GM11168 (cell line): Measurements from ENCODE around the gene MRPL41.
"Not testable (repeated sequence)": the region's sequence is repeated elsewhere in the genome, so short reads cannot be mapped to it uniquely, and the experiment has no call there.

ENCODE experiments used
- in situ Hi-C: fragments of 300-500 bp; cut with MboI; formaldehyde crosslinking; loops from one replicate; pipeline ENCODE4 v1.12.0; 2022; ENCODE audit warnings: low sequenced_read_pairs; ENCODE audit not compliant: unreplicated experiment

Gene MRPL41

DNA sequence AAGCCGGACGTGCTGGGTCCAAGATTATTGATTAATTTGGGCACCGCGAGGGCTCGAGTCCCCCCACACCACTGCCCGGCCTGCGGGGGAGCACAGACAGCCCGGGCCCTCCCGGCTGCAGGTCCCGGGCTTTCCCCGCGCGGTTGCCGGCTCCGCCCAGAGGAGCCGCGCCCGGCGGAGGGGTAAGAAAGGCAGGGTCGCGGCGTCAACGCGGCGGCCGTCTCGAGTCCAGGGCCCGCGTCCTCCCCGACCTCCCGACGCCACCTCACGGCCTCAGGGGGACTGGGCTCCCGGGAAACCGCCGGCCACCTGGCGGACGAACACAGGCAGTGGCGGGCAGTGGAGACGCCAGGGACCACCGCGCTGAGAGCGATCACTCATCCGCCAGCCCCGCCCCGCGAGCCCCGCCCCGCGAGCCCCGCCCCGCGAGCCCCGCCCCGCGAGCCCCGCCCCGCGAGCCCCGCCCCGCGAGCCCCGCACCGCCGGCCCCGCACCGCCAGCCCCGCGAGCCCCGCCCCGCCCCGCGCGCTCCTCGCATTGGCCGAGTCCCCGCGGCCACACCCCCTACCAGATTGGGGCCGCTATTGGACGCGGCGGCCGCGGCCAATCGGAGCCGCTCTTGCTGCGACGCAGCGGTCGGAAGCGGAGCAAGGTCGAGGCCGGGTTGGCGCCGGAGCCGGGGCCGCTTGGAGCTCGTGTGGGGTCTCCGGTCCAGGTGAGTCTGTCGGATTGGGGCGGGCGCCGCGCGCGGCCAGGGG is at the start of gene MRPL41:
MRPL41 (plus strand) TSS at position 616 of the 758 bp plus-strand sequence. CDS start 203 bp downstream, outside the sequence.
- in situ Hi-C loops = no loop called here

DNA sequence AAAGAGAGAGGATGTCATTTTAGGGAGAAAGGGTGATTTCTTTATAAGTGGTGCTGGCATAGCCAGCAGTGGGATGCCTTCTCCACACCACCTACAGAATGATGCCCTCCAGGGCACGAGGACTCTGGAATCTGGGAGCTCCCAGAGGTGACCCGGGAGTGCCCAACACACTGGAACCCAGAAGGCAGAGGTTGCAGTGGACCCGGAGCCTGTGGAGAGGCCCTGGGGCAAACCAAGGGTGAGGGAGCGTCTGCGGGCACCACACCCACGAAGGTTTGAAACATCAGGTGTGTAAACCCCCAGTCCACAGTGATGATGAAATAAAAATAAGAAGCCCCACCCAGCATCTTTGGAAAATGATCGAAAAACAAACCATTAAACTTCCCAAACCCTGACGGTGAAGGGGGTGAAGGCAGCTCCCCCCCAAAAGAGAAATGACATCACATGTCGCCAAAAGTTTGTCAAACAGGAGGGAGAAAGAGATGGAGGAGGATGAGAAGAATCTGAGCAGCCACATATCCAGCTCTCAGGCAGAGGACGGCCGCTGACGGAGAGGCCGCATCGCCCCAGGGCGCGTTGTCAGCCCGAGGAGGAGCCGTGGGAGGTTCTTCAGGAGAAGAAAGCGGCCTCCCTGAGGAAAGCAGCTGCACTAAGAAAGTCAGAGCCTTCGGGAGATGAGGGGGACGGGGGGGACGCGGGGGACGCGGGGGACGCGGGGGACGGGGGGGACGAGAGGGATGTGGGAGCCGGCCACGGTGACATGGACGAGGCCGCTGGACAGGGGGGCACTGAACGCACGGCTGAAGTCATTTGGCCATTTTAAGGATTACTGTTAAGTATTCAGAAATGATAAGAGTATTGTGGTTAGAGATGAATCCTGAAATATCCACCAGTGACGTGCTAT is 49.4 kb upstream of the MRPL41 start:
- in situ Hi-C loops = no loop called here

DNA sequence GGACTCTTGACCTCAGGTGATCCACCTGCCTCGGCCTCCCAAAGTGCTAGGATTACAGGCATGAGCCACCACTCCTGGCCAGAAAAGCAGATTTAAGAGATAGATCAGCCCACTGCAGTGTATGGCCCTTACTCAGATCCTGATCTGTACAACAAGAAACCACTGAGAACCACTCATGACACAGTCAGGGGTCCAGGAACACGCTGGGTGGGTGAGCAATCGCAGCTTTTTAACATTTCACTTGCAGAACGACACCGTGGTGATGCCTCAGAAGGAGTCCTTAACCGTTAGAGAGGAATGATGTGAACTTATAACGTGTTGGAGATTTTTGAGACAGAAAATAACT is 47.3 kb upstream of the MRPL41 start:
- in situ Hi-C loops = no loop called here

DNA sequence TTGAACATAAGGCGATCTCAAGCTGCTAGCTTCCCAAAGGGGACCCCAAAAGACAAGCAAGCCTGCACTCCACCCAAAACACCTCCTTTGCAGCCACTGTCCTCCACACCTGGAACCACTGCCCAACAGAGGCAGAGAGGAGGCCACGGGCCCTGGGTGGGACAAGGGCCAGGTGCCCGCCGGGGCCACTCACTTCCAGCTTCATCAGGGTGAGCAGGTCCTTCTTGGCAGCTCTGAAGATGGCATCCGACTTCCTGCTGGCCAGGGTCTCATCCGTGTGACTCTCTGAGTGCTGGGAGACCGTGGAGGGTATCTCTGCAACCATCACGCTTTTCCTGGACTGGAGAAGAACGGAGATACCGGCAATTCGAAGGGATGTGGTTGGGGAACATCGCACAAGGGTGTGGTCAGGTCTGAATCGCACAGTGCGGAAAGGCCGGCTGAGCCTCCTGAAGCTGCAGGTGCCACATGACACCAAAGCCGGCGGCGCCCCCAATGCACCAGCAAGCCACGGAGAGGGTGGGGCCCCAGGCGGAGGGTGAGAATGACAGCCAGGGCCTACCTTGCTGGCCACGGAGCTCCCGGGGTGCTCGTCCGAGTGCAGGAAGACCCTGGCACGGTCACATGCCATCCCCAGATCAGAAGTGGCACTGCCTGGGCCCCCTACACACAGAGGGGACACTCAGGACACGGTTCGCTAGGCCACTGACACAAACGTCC is 46.1 kb upstream of the MRPL41 start:
- in situ Hi-C loops = no loop called here

DNA sequence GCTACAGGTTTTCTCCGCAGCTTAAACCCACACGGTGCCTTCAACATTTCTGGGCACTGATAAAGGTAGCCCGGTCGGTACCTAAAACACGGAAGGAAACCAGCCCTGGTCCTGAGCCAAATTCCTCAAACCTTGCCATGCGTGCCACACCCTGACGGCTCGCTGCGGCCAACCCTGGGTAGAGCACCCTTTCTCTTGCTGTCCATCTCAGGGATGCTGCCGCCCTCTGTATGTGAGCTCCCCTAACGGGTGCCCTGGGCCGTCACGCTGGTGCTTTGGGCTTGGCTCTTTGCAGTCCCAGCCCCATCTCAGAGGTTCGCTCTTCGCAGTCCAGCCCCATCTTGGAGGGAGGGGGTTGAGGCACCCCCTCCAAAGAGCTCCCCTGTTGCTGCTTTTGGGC is 45.4 kb upstream of the MRPL41 start:
- in situ Hi-C loops = no loop called here

DNA sequence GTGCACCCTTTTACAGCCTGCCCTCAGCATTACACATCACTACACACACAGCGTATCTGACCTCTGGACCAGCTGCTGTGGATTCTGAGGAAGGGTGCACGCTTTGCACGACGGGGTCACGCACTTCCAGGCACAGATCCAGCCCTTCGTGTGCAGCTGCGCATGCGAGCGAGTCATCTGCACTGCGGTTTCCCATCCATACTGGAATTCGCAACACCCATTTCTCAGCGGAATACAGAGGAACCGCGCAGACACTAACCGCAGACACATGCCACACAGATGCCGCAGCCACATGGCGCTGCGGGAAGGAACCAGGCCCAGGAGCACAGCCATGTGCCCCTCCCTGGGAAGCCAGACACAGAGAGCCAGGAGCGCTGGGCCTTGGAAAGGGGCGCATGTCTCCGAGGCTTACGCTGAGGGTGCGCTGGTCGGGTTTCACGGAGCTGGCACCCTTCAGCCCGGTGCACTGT is 44.9 kb upstream of the MRPL41 start:
- in situ Hi-C loops = no loop called here

DNA sequence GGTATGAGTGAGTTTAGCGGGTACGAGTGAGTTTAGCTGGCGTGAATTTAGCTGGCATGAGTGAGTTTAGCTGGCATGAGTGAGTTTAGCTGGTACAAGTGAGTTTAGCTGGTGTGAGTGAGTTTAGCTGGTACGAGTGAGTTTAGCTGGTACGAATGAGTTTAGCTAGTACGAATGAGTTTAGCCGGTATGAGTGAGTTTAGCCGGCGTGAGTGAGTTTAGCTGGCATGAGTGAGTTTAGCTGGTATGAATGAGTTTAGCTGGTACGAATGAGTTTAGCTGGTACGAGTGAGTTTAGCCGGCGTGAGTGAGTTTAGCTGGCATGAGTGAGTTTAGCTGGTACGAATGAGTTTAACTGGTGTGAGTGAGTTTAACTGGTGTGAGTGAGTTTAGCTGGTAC is 42.5 kb upstream of the MRPL41 start:
- in situ Hi-C loops = no loop called here

DNA sequence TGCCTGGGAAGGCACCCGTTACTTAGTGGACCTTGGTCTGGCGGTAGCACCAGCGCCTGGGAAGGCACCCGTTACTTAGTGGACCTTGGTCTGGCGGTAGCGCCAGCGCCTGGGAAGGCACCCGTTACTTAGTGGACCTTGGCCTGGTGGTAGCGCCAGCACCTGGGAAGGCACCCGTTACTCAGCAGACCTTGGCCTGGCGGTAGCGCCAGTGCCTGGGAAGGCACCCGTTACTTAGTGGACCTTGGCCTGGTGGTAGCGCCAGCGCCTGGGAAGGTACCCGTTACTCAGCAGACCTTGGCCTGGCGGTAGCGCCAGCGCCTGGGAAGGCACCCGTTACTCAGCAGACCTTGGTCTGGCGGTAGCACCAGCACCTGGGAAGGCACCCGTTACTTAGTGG is 40.6 kb upstream of the MRPL41 start:
- in situ Hi-C loops = not testable (repeated sequence)

DNA sequence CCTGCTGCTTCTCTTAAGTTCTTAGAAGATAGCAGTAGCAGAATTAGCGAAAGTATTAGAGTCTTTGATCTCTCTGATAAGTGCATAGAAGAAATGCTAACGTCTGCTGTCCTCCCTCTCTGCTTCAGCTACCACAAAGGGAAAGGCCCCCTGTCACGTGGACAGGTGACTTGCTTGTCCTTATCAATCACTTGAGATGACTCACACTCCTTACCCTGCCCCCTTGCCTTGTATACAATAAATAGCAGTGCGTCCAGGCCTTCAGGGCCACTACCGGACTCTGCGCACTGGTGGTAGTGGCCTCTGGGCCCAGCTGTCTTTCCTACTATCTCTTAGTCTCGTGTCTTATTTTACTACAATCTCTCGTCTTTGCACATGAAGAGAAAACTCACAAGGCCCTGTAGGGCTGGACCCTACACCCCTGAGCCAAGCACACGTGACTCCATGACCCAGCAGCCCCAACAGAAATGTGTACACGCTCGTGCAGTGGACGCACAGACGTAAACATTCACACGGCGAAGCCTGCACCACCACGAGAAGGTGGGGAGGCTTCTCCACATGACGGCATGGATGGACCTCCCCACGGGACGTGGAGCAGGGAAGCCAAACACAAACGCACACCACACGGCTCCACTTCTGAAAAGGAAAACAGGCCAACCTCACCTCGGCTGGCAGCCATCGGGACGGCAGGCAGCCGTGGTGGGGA is 39.8 kb upstream of the MRPL41 start:
- in situ Hi-C loops = no loop called here

DNA sequence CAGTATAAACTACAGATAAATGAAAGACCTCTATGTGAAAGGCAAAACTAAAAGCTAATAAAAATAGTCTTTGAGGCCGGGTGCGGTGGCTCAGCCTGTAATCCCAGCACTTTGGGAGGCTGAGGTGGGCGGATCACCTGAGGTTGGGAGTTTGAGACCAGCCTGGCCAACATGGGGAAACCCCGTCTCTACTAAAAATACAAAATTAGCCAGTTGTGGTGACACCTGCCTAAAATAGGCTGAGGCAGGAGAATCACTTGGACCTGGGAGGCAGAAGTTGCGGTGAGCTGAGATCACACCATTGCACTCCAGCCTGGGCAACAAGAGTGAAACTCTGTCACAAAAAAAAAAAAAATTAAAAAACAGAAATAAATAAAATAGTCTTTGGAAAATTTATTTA is 38.5 kb upstream of the MRPL41 start:
- in situ Hi-C loops = not testable (repeated sequence)

DNA sequence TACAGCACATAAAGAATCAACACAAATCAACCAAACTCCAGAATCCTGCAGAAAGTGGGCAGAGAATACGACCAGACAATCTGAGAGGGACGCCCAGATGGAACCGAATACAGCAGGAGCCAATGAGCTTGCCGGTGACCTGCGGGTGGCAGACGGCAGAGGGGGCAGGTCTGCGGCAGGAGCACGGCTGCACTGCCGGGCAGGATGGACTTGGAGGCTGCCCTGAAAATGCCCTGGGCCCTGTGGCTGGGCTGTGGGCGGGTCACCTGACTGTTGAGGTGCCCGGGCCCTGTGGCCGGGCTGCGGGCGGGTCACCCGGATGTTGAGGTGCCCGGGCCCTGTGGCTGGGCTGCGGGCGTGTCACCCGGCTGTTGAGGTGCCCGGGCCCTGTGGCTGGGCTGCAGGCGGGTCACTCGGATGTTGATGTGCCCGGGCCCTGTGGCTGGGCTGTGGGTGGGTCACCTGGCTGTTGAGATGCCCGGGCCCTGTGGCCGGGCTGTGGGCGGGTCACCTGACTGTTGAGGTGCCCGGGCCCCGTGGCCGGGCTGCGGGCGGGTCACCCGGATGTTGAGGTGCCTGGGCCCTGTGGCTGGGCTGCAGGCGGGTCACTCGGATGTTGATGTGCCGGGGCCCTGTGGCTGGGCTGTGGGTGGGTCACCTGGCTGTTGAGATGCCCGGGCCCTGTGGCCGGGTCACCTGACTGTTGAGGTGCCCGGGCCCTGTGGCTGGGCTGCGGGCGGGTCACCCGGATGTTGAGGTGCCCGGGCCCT is 37.7 kb upstream of the MRPL41 start:
- in situ Hi-C loops = not testable (repeated sequence)

DNA sequence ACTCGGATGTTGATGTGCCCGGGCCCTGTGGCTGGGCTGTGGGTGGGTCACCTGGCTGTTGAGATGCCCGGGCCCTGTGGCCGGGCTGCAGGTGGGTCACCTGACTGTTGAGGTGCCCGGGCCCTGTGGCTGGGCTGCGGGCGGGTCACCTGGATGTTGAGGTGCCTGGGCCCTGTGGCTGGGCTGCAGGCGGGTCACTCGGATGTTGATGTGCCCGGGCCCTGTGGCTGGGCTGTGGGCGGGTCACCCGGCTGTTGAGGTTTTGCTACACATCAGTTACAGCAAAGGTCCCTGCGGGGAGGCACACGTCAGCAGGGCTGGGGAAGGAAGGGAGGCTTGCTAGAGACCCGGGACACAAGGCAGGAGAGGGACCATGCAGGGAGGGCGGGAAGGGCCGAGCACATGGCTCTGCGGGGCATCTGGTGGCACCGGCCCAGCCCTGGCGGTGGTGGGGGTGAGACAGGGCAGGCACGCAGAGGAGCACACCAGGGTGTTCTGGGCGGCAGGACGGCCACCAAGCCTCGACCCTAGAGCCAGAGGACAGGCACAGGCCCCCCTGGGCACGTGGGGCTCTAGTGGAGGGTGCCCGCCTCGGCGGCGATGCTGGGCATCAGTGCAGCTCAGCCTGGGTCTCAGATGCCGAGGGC is 36.9 kb upstream of the MRPL41 start:
- in situ Hi-C loops = no loop called here

DNA sequence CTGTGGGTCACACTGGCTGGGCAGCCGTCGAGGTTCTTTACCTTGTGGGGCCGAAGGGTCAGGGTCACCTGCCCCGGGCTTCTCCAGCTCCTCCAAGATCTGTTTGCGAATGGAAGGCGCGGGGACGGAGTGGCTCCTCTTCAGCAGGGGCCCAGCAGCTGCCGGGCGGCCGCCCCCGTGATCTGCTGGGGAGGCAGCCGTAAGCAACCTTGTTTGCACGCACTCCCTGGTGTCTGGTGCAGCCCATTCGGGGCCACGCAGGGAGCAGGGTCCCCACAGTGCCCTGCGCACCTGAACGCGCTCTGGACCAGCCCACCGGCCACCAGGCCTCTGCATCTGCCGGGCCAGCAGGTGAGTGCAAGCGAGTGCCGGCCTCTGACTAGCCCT is 36.3 kb upstream of the MRPL41 start:
- in situ Hi-C loops = no loop called here

DNA sequence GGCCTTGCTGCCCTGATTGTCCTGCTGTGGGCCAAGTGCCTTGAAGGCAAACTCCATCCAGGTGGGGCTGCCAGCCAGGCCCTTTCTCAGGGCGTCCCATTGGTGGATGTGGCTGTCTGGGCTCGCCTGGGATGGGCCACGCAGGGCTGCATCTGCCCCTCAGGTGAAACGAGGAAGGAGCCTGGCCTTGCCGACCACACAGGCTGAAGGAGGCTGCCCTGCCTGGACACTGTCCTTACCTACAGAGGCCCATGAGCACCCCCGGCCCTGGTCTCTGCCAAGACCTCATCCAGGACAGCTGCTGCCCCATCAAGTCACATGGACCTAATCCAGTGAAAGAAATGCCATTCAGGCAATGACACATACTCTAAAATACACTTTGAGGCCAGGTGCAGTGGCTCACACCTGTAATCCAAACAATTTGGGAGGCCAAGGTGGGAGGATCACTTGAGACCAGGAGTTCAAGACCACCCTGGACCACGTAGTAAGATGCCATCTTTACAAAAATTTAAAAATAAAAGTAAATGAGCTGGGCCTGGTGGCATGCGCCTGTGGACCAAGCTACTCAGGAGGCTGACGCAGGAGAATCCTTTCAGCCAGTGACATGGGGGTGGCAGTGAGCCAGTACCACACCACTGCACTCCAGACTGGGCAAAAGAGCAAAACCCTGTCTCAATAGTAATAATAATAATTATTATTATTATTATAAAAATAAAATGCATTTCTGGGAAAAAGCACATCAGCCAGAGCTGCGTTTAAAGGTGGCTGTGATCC is 35.3 kb upstream of the MRPL41 start:
- in situ Hi-C loops = no loop called here

DNA sequence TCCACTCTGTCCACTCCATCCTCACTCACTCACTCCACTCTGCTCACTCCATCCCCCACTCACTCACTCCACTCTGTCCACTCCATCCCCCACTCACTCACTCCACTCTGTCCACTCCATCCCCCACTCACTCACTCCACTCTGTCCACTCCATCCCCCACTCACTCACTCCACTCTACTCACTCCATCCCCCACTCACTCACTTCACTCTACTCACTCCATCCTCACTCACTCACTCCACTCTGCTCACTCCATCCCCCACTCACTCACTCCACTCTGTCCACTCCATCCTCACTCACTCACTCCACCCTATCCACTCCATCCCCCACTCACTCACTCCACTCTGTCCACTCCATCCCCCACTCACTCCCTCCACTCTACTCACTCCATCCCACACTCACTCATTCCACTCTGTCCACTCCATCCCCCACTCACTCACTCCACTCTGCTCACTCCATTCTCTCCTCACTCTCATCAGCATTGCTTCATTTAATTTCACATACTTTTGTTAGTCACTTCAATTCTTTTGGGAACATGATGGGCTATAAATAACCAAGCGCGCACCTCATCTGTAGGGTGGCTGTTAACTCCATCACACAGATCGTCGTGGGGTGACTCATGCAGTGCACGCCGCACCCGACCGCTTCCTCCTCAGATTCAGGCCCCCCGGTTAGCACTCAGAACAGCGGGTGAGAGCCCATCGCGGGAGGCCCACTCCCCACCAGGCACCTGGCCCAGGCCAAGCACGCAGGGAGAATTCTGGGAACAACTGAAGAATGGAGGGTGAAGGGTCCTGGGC is 32.8 kb upstream of the MRPL41 start:
- in situ Hi-C loops = not testable (repeated sequence)

DNA sequence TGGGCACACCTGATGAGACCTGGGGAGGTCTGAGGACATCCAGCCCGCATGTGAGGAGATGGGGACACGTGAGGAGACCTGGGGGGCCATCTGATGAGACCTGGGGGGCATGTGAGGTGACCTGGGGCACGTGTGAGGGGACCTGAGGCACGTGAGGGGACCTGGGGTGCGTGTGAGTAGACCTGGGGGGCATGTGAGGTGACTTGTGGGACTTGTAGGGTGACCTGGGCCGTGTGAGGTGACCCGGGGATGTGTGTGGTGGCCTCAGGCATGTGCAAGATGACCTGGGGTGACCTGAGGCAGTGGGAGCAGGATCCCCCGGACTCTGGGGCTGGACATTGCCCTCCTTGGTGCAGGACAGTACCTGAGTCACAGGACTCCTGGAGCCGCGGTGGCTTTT is 32.1 kb upstream of the MRPL41 start:
- in situ Hi-C loops = no loop called here

DNA sequence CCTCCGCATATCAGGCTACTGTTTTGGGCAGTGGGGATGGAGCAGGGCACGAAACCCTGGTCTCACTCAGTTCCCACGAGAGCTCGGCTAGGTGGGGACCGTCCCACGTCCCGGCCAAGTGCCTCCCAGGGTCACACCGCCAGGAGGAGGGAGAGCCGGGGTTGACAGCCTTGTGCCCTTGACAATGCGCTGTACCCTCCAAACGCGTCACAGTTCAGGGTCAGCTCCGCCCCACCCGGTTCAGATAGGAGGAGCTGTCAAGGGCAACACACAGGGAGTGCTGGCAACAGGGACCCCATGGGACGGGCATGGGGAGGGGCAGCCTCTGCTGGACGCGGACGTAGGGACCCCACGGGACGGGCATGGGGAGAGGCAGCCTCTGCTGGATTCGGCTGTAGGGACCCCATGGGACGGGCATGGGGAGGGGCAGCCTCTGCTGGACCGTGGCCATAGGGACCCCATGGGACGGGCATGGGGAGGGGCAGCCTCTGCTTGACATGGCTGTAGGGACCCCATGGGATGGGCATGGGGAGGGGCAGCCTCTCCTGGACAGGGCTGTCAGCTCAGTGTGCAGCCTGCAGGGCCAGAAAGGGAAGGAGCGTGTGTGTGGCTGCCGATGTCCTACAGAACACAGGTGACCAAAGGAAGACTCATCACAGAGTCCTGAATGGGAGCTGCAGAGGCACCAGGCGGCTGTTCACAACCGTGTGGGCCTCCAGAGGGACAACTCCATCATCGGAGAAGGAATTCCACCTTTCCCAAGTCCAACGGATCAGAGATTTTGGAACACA is 30.9 kb upstream of the MRPL41 start:
- in situ Hi-C loops = no loop called here
